HepG2 (cell line): ENCODE data around the gene NIN. TPM values are rescaled to one million over a fixed set of nuclear protein-coding genes. Genes with fewer than 3 reads are reported as not detected.

Experiments
- ELF4 ChIP-seq: sonication (generic); formaldehyde crosslinking; IDR thresholded peaks from 2 replicates; pipeline ENCODE4 v1.5.0; 2020; ENCODE audit warnings: missing genetic modification reagents, mild to moderate bottlenecking, moderate library complexity, borderline replicate concordance
- HMGA1 ChIP-seq: sonication (generic); formaldehyde crosslinking; conservative IDR thresholded peaks from 2 replicates; pipeline ENCODE4 v1.4.0; 2020; ENCODE audit warnings: missing genetic modification reagents
- KDM5B ChIP-seq: sonication (generic); formaldehyde crosslinking; IDR thresholded peaks from 2 replicates; pipeline ENCODE4 v1.4.0; 2020; ENCODE audit warnings: missing genetic modification reagents, mild to moderate bottlenecking, borderline replicate concordance
- MTF2 ChIP-seq: sonication (generic); formaldehyde crosslinking; IDR thresholded peaks from 2 replicates; pipeline ENCODE4 v1.5.0; 2020; ENCODE audit warnings: missing genetic modification reagents, borderline replicate concordance
- MXD1 ChIP-seq: sonication (generic); formaldehyde crosslinking; IDR thresholded peaks from 2 replicates; pipeline ENCODE4 v1.4.0; 2020; ENCODE audit warnings: mild to moderate bottlenecking, missing genetic modification reagents
- POGK ChIP-seq: sonication (generic); formaldehyde crosslinking; conservative IDR thresholded peaks from 2 replicates; pipeline ENCODE4 v1.8.0; 2022; ENCODE audit warnings: mild to moderate bottlenecking, moderate library complexity, missing genetic modification reagents
- SYNCRIP ChIP-seq: fragments of 200-400 bp; formaldehyde crosslinking; IDR thresholded peaks from 2 replicates; pipeline ENCODE4 v1.6.1; 2018; ENCODE audit warnings: mild to moderate bottlenecking, low read depth, low read length; ENCODE audit not compliant: insufficient read depth
- TFDP1 ChIP-seq: IDR thresholded peaks from 2 replicates; pipeline ENCODE4 v1.6.1; 2016; ENCODE audit warnings: missing compliant biosample characterization, missing genetic modification reagents, borderline replicate concordance
- UBTF ChIP-seq: sonication (generic); formaldehyde crosslinking; IDR thresholded peaks from 2 replicates; pipeline ENCODE4 v1.4.0; 2020; ENCODE audit warnings: mild to moderate bottlenecking, missing genetic modification reagents
- ZFP91 ChIP-seq: sonication (generic); formaldehyde crosslinking; IDR thresholded peaks from 2 replicates; pipeline ENCODE4 v1.9.0; 2022; ENCODE audit warnings: missing genetic modification reagents, mild to moderate bottlenecking, borderline replicate concordance
- ZMAT5 ChIP-seq: sonication (generic); formaldehyde crosslinking; IDR thresholded peaks from 2 replicates; pipeline ENCODE4 v1.5.0; 2020; ENCODE audit warnings: mild to moderate bottlenecking, low read depth, missing genetic modification reagents, borderline replicate concordance
- ZNF136 ChIP-seq: sonication (generic); formaldehyde crosslinking; IDR thresholded peaks from 2 replicates; pipeline ENCODE4 v1.8.1; 2022; ENCODE audit warnings: low read depth, mild to moderate bottlenecking, moderate library complexity, missing genetic modification reagents
- ZNF546 ChIP-seq: sonication (generic); formaldehyde crosslinking; conservative IDR thresholded peaks from 2 replicates; pipeline ENCODE4 v1.8.1; 2023; ENCODE audit warnings: mild to moderate bottlenecking, missing genetic modification reagents
- ZNF777 ChIP-seq: sonication (generic); formaldehyde crosslinking; IDR thresholded peaks from 2 replicates; pipeline ENCODE4 v1.4.0; 2020; ENCODE audit warnings: missing genetic modification reagents
- ZNF800 ChIP-seq: sonication (generic); formaldehyde crosslinking; IDR thresholded peaks from 2 replicates; pipeline ENCODE4 v1.4.0; 2020; ENCODE audit warnings: missing genetic modification reagents
- ZNF839 ChIP-seq: sonication (generic); formaldehyde crosslinking; IDR thresholded peaks from 2 replicates; pipeline ENCODE4 v1.4.0; 2020; ENCODE audit warnings: missing genetic modification reagents, mild to moderate bottlenecking, borderline replicate concordance
- polyA plus RNA-seq, 8 experiments: library from polyadenylated mRNA; depleted of rRNA in 3 of 8; stranded (reverse) in 7 of 8; unstranded in 1 of 8; fragments of >200 nt; fragmentation: Illumina TruSeq in 4 of 8; extraction: Trizol in 4 of 8; gene quantifications; 2 replicates each; pipeline versions ENCODE4 v1.2.1 to v1.2.3, GENCODE V29; 2011 to 2016; ENCODE audit warnings: low read depth in 4 of 8, missing spikeins in 1 of 8, mixed read lengths in 1 of 8; ENCODE audit not compliant: insufficient read depth in 1 of 8
- total RNA-seq, 5 experiments: library from RNA; depleted of rRNA; stranded (reverse); fragments of >200 nt; fragmentation: Illumina TruSeq; extraction: Trizol; gene quantifications; 2 replicates each; pipeline ENCODE4 v1.2.3, GENCODE V29; 2016; ENCODE audit warnings: low read depth in 1 of 5

The NIN gene
- total and polyA plus RNA-seq, 2 of the 13 experiments (the other 11 are each of a cell fraction or from before 2014, with no cell fraction given): 2.8 to 9.7 TPM

- TF ChIP-seq HMGA1 (CRISPR knock-in tag) (no peak), ZNF546 (CRISPR knock-in tag) (0 out of 2 replicates have a peak, but pooled peaks have one; percentile 21), ZFP91 (CRISPR knock-in tag) (peak; percentile 48; the same call in 1 of the 2 replicates), ZMAT5 (CRISPR knock-in tag) (no peak), TFDP1 (0 out of 2 replicates have a peak, but pooled peaks have one; percentile 31), ELF4 (CRISPR knock-in tag) (no peak), UBTF (peak; percentile 85), SYNCRIP (no peak), MTF2 (peak; percentile 64; the same call in 1 of the 2 replicates), ZNF839 (0 out of 2 replicates have a peak, but pooled peaks have one; percentile 18), ZNF800 (CRISPR knock-in tag) (peak; percentile 97), KDM5B (CRISPR knock-in tag) (peak; percentile 47; the same call in 1 of the 2 replicates), POGK (CRISPR knock-in tag) (0 out of 2 replicates have a peak, but pooled peaks have one; percentile 28), MXD1 (CRISPR knock-in tag) (peak; percentile 42; the same call in 1 of the 2 replicates), ZNF136 (CRISPR knock-in tag) (0 out of 2 replicates have a peak, but pooled peaks have one; percentile 36), ZNF777 (peak; percentile 85)
Observed at GRCh38 chr14:50830044-50830931, 674 bp downstream of the NIN start (continued).
